DND-41 (cell line): ENCODE results near the gene FRMD8.

Experiments
- EZH2 ChIP-seq: IDR thresholded peaks from 3 replicates; pipeline ENCODE4 v1.6.1; 2012; ENCODE audit warnings: borderline replicate concordance, low read depth, mild to moderate bottlenecking, moderate library complexity, low read length, inconsistent platforms; ENCODE audit not compliant: severe bottlenecking
- TF ChIP-seq, protein P1 (sequence below): IDR thresholded peaks from 2 replicates; pipeline ENCODE4 v1.5.1; 2012; ENCODE audit warnings: borderline replicate concordance, low read length, moderate library complexity, mild to moderate bottlenecking; ENCODE audit not compliant: poor library complexity, severe bottlenecking; ENCODE audit errors: extremely low read depth

DNA sequence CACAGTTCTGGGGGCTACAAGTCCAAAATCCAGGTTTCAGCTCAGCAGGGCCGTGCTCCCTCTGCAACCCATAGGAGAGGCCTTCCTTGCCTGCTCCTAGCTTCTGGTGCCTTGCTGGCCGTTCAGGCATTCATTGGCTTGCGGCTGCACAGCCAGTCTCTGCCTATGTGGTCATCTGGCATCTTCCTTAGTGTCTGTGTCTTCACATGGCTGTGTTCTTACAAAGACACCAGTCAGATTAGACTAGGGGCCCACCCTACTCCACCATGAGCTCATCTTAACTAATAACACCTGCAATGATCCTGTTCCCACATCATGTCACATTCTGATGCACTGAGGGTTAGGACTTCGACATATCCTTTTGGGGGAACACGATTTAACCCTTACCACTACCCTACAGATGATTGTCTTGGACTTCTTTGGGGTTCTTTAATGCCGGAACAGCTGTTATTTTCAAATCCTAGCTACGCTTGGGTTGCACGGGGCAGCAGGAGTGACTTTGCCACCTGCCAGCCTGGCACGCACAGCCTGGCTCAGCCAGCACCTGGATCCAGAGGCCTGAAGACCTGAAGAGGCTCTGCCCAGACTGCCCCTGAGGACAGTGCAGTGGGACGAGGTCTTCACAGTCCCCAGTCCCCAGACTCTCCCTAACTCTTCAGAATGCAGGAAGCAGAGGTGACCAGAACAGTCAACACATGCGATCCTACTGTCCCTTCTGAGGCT lies 28.5 kb downstream of the FRMD8 start:
- no peak for TF ChIP-seq EZH2
- TF ChIP-seq, protein P1, sequence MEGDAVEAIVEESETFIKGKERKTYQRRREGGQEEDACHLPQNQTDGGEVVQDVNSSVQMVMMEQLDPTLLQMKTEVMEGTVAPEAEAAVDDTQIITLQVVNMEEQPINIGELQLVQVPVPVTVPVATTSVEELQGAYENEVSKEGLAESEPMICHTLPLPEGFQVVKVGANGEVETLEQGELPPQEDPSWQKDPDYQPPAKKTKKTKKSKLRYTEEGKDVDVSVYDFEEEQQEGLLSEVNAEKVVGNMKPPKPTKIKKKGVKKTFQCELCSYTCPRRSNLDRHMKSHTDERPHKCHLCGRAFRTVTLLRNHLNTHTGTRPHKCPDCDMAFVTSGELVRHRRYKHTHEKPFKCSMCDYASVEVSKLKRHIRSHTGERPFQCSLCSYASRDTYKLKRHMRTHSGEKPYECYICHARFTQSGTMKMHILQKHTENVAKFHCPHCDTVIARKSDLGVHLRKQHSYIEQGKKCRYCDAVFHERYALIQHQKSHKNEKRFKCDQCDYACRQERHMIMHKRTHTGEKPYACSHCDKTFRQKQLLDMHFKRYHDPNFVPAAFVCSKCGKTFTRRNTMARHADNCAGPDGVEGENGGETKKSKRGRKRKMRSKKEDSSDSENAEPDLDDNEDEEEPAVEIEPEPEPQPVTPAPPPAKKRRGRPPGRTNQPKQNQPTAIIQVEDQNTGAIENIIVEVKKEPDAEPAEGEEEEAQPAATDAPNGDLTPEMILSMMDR, result no peak
